Measurements from ENCODE around the gene PDIA3. TPM values are rescaled to one million over a fixed set of nuclear protein-coding genes. Genes with fewer than 3 reads are reported as not detected.

Gene PDIA3
- total RNA-seq, 6 donors from 2014 or later: 18.9 to 450 (median 161) TPM

- H3K27ac ChIP-seq: peak overlapping the region; percentile 95 to 100 (median 98)
- H3K36me3 ChIP-seq: peaks cover 5 to 45% (median 26%) of the 10 kb centered on the region in 4 donors
- 1 to 2% methylated on average over 32 to 33 of the region's 33 CpGs for WGBS, 2 donors
- no peak for TF ChIP-seq EP300 (IDR thresholded peaks at IDR 0.05)
- TF ChIP-seq CTCF (IDR thresholded peaks at IDR 0.05): peak in 3 of 6 experiments; percentile 4 to 47 (median 19)
- peak in 1 of 4 donors; percentile 28 for TF ChIP-seq POLR2A (IDR thresholded peaks at IDR 0.05)
- peak; percentile 43 to 63 for TF ChIP-seq POLR2AphosphoS5 (IDR thresholded peaks at IDR 0.05)
- ATAC-seq (ENCODE audit: low FRiP score in 2 of 2): peak; percentile 38 to 39
- peak in 1 of 2 donors; percentile 53 for DNase-seq
- peak overlapping the region; percentile 62 to 93 (median 78) for H3K4me3 ChIP-seq
- H3K4me1 ChIP-seq: peaks cover 32 to 51% (median 36%) of the 10 kb centered on the region in 4 donors
- no peaks in the 10 kb centered on the region for H3K9me3 ChIP-seq
- H3K27me3 ChIP-seq: no peaks in the 10 kb centered on the region
Measured at GRCh38 chr15:43792761-43793476, 46.7 kb downstream of the PDIA3 start.

- no peaks in the 10 kb centered on the region for H3K27me3 ChIP-seq
- H3K4me1 ChIP-seq: peaks cover 39 to 58% (median 42%) of the 10 kb centered on the region in 4 donors
- WGBS, 2 donors: 56 to 77% methylated on average over 10 of the region's 10 CpGs
- no peak for DNase-seq
- peaks cover 5 to 52% (median 27%) of the 10 kb centered on the region in 4 donors for H3K36me3 ChIP-seq
- H3K9me3 ChIP-seq: no peaks in the 10 kb centered on the region
- peak overlapping the region; percentile 62 to 93 (median 78) for H3K4me3 ChIP-seq
- peak overlapping the region; percentile 95 to 100 (median 98) for H3K27ac ChIP-seq
- TF ChIP-seq CTCF (IDR thresholded peaks at IDR 0.05): no peak
- no peak for TF ChIP-seq POLR2AphosphoS5 (IDR thresholded peaks at IDR 0.05)
- no peak for TF ChIP-seq EP300 (IDR thresholded peaks at IDR 0.05)
- no peak for TF ChIP-seq POLR2A (IDR thresholded peaks at IDR 0.05)
- ATAC-seq (ENCODE audit: low FRiP score in 2 of 2): no peak
Measured at GRCh38 chr15:43793647-43794046, 47.4 kb downstream of the PDIA3 start.

- Histone ChIP-seq H3K36me3 (peaks cover 5 to 60% (median 29%) of the 10 kb centered on the region in 4 donors), H3K27ac (peak overlapping the region; percentile 95 to 100 (median 98)), H3K4me1 (peaks cover 44 to 65% (median 47%) of the 10 kb centered on the region in 4 donors), H3K4me3 (peak overlapping the region in 1 of 4 donors; percentile 82), H3K27me3 (no peaks in the 10 kb centered on the region), H3K9me3 (no peaks in the 10 kb centered on the region)
- no peak for ATAC-seq (ENCODE audit: low FRiP score in 2 of 2)
- TF ChIP-seq EP300 (IDR thresholded peaks at IDR 0.05): no peak
- WGBS, 2 donors: 64 to 70% methylated on average over 8 to 9 of the region's 9 CpGs
- no peak for DNase-seq
Measured at GRCh38 chr15:43794269-43795037, 48.2 kb downstream of the PDIA3 start.

GRCh38 chr15:43795197-43795596 lies 49.0 kb downstream of the PDIA3 start:
- Histone ChIP-seq H3K9me3 (no peaks in the 10 kb centered on the region), H3K4me3 (no peak overlapping the region), H3K27me3 (no peaks in the 10 kb centered on the region), H3K4me1 (peaks cover 51 to 71% (median 54%) of the 10 kb centered on the region in 4 donors), H3K27ac (peak overlapping the region; percentile 68 to 100 (median 96)), H3K36me3 (peaks cover 5 to 65% (median 33%) of the 10 kb centered on the region in 4 donors)
- DNase-seq: no peak
- 84 to 96% methylated on average over 2 of the region's 2 CpGs for WGBS, 2 donors
- no peak for TF ChIP-seq CTCF (IDR thresholded peaks at IDR 0.05)
- TF ChIP-seq POLR2A (IDR thresholded peaks at IDR 0.05): no peak
- no peak for TF ChIP-seq POLR2AphosphoS5 (IDR thresholded peaks at IDR 0.05)
- no peak for TF ChIP-seq EP300 (IDR thresholded peaks at IDR 0.05)
- ATAC-seq (ENCODE audit: low FRiP score in 2 of 2): no peak

GRCh38 chr15:43795997-43796396 lies 49.8 kb downstream of the PDIA3 start:
- DNase-seq (no peak), ATAC-seq (ENCODE audit: low FRiP score in 2 of 2) (no peak)
- peak overlapping the region in 2 of 4 donors; percentile 68 to 95 for H3K27ac ChIP-seq
- no peaks in the 10 kb centered on the region for H3K9me3 ChIP-seq
- H3K4me1 ChIP-seq: peaks cover 52 to 75% (median 56%) of the 10 kb centered on the region in 4 donors
- H3K27me3 ChIP-seq: no peaks in the 10 kb centered on the region
- no peak for TF ChIP-seq CTCF (IDR thresholded peaks at IDR 0.05)
- TF ChIP-seq POLR2A (IDR thresholded peaks at IDR 0.05): no peak
- no peak for TF ChIP-seq EP300 (IDR thresholded peaks at IDR 0.05)
- TF ChIP-seq POLR2AphosphoS5 (IDR thresholded peaks at IDR 0.05): no peak
- H3K36me3 ChIP-seq: peaks cover 5 to 65% (median 33%) of the 10 kb centered on the region in 4 donors
- no peak overlapping the region for H3K4me3 ChIP-seq
